GM13976 (cell line): ENCODE data around the gene PABPC1L2B.
"Not testable (repeated sequence)": the region's sequence is repeated elsewhere in the genome, so short reads cannot be mapped to it uniquely, and the experiment has no call there.

Experiments
- DNase-seq: peaks from one replicate; pipeline ENCODE4 v3.0.0; 2012; ENCODE audit warnings: low spot score
- in situ Hi-C: fragments of 300-500 bp; cut with MboI; formaldehyde crosslinking; loops from one replicate; pipeline ENCODE4 v1.12.0; 2022; ENCODE audit warnings: low sequenced_read_pairs, mixed read lengths, inconsistent platforms; ENCODE audit not compliant: unreplicated experiment
- TF ChIP-seq, protein P1 (sequence below): IDR thresholded peaks from 2 replicates; pipeline ENCODE4 v1.5.1; 2012; ENCODE audit warnings: borderline replicate concordance, mild to moderate bottlenecking; ENCODE audit not compliant: insufficient read depth; ENCODE audit errors: extremely low read depth, missing control alignments, control extremely low read depth

Gene PABPC1L2B

DNA sequence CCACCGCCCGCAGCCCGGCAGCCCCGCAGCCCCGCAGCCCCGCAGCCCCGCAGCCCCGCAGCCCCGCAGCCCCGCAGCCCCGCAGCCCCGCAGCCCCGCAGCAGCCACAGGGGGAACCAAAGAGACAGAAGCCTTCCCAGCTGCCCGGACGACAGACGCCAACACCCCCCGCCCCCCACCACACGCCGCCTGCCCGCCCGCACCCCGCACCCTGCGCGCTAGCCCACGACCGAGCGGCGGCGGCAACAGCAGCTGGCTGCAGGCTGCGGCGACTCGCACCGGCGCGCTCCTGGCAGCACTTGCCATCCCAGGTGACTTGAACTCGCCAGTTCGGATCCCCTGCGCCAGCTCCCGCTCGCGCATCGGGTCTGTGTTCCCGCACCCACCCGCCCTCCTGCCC, at the start of gene PABPC1L2B:
Gene PABPC1L2B, plus strand, starts transcription at position 207 of the 400 bp plus-strand sequence. CDS start 704 bp downstream, outside the sequence.
- DNase-seq, in situ Hi-C loops: not testable (repeated sequence)

DNA sequence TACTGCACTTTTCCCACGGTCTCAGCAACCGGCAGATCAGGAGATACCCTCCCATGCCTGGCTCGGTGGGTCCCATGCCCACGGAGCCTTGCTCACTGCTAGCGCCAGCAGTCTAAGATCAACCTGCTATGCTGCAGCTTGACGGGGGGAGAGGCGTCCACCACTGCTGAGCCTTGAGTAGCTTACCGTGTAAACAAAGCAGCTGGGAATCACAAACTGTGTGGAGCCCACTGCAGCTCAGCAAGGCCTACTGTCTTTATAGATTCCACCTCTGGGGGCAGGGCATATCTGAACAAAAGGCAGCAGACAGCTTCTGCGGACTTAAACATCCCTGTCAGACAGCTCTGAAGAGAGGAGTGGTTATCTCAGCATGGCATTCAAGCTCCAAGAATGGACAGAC, 42.8 kb upstream of the PABPC1L2B start:
- in situ Hi-C loops = not testable (repeated sequence)

DNA sequence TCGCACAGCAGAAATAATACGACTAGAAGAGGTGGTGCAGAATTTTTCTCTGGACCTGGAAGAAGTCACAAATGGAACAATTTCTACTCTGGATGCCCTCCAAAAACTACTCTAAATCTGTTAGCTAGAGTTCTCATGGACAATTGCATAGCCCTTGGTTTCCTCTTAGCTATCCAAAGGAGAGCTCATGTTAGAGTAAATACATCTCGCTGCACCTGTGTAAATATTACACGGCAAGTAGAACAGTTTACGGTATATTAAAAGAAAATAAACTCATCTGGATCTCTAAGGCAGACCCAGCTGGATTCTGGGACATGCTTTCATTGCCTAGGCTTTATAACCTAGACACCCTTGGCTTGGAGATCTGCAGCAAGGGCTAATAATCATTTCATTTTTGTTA, 30.9 kb upstream of the PABPC1L2B start:
- in situ Hi-C loops, DNase-seq: not testable (repeated sequence)

More for the DNA sequence above, 42.8 kb upstream of the PABPC1L2B start:
- DNase-seq = not testable (repeated sequence)

DNA sequence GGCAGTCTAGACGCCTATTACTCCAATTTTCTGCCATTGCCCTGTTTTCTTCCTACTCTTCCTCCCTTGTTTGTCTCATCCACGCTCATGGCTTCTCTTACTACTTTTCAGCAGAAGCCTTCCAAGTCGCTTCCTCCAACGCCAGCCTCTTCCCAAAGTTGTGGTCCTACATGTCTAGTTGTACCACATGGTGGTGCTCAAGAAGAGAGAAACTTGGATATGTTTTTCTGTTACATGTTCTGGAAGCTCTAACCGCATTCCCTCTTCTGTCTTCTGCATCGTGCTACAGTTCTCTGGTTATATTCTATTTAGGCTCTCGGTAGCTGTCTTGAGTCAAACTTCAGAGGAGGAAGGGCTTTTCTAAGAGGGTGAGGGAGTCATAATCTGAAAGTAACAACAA, 27.9 kb upstream of the PABPC1L2B start:
- DNase-seq, in situ Hi-C loops: not testable (repeated sequence)

DNA sequence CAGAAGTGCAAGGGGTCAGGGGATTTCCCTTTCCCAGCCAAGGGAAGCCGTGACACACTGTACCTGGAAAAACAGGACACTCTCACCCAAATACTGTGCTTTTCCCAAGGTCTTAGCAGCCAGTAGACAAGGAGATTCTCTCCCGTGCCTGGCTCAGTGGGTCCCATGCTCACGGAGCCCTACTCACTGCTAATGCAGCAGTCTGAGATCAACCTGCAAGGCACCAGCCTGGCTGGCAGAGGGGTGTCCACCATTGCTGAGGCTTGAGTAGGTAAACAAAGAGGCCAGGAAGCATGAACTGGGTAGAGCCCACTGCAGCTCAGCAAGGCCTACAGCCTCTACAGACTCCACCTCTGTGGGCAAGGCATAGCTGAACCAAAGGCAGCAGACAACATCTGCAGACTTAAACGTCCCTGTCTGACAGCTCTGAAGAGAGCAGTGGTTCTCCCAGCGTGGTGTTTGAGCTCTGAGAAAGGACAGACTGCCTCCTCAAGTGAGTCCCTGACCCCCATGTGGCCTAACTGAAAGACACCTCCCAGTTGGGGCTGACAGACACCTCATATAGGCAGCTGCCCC, 21.8 kb upstream of the PABPC1L2B start:
- DNase-seq, in situ Hi-C loops: not testable (repeated sequence)

DNA sequence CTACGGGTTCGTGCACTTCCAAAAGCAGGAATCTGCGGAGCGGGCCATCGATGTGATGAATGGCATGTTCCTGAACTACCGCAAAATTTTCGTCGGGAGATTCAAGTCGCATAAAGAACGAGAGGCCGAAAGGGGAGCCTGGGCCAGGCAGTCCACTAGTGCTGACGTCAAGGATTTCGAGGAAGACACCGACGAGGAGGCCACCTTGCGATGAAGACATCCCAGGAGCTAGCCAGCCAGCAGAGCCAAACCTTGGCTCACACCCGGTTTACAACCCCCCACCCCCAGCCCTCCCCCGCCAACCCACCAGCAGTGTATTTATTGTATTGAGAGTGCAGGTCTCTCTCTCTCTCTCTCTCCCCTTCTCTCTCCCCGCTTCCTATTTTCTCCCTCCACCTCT, 1.3 kb downstream of the PABPC1L2B start:
- in situ Hi-C loops, DNase-seq: not testable (repeated sequence)

DNA sequence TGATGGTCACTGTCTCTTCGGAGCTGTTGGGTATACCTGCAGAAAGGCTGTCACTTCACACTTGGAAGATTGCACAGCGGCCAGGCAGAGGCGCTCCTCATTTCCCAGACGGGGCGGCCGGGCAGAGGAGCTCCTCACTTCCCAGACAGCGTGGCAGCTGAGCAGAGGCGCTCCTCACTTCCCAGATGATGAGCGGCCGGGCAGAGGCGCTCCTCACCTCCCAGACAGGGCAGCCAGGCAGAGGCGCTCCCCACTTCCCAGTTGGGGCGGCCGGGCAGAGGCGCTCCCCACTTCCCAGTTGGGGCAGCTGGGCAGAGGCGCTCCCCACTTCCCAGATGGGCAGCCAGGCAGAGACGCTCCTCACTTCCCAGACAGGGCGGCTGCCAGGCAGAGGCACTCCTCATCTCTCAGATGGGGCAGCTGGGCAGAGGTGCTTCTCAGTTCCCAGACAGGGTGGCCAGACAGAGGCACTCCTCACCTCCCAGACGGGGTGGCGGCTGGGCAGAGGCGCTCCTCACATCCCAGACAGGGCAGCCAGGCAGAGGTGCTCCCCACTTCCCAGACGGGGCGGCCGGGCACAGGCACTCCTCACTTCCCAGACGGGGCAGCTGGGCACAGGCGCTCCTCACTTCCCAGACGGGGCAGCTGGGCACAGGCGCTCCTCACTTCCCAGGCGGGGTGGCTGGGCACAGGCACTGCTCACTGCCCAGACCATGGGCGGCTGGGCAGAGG, 18.8 kb downstream of the PABPC1L2B start:
- DNase-seq = no peak
- TF ChIP-seq, protein P1, sequence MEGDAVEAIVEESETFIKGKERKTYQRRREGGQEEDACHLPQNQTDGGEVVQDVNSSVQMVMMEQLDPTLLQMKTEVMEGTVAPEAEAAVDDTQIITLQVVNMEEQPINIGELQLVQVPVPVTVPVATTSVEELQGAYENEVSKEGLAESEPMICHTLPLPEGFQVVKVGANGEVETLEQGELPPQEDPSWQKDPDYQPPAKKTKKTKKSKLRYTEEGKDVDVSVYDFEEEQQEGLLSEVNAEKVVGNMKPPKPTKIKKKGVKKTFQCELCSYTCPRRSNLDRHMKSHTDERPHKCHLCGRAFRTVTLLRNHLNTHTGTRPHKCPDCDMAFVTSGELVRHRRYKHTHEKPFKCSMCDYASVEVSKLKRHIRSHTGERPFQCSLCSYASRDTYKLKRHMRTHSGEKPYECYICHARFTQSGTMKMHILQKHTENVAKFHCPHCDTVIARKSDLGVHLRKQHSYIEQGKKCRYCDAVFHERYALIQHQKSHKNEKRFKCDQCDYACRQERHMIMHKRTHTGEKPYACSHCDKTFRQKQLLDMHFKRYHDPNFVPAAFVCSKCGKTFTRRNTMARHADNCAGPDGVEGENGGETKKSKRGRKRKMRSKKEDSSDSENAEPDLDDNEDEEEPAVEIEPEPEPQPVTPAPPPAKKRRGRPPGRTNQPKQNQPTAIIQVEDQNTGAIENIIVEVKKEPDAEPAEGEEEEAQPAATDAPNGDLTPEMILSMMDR = no peak
- in situ Hi-C loops = no loop called here

DNA sequence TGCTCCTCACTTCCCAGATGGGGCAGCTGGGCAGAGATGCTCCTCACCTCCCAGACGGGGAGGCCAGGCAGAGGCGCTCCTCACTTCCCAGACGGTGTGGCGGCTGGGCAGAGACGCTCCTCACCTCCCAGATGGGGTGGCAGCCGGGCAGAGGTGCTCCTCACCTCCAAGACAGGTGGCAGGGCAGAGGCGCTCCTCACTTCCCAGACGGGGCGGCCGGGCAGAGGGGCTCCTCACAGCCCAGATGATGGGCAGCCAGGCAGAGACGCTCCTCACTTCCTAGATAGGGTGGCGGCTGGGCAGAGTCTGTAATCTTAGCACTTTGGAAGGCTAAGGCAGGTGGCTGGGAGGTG, 19.3 kb downstream of the PABPC1L2B start:
- DNase-seq, in situ Hi-C loops: not testable (repeated sequence)

DNA sequence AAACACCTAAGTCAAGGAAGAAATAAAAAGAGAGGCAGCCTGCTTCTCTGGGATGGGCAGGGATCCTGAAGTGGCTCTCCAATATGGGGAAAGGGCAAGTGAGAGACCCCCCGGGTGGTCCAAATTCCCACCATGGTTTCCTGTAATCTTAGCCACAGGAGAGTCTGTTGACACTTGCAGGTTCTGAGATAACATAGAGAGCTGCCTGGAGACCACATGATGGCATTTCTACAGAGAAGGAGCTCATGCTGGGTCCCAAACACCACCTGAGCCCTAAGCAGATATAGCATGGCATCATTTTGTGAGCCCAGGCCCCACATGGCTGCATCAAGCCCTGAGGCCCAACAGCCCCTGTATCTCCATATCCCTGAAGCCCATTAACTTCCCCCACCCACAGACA, 26.1 kb downstream of the PABPC1L2B start:
- TF ChIP-seq, protein P1 = no peak
- no peak for DNase-seq
- in situ Hi-C loops = no loop called here
